ENCODE measurements around the gene RALGPS2. TPM values are rescaled to one million over a fixed set of nuclear protein-coding genes. Genes with fewer than 3 reads are reported as not detected.

RALGPS2 gene
- total and polyA plus RNA-seq, 2 of the 13 experiments (the other 11 are each of a cell fraction or from before 2014, with no cell fraction given): 15.6 to 36.0 TPM

DNA sequence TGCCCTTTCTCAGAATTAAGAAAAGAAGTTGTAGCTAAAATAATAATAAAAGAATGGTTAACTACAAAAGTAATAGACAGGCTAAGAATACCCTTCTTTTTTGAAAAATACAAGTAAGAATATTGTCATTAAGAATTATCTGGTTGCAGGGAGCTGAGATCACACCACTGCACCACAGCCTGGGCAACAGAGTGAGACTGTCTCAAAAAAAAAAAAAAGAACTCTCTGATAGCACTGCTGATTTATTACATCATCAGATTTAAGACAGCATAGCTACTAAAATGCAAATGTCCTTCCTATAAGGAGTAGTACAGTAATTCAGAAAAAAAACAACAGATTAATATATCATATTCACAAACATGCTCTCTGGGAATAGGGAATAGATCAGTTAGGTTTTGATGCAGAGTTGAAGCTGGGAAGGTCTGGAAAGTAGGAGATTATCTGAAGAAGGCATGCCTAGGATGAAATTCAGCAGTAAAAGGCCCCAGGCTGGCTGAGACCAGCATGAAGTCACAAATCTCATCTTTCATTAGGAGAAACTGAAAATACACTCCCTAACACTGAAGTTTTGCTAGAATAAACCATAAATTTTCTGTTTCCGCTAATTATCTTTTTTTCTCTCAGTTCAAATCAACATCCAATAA lies 176.6 kb downstream of the RALGPS2 start:
- Histone ChIP-seq H3K9ac (ENCODE audit: insufficient read depth, low read depth, low read length) (no peak overlapping the region), H4K20me1 (ENCODE audit: insufficient read depth, low read length) (no peaks in the 10 kb centered on the region), H3K27ac (ENCODE audit: extremely low read length, insufficient read depth, low read length) (no peak overlapping the region), H3K4me2 (ENCODE audit: low read depth, low read length) (no peak overlapping the region), H3K36me3 (replicated peaks in 1 of 2; ENCODE audit: control insufficient read depth in 1 of 2, insufficient read depth in 2 of 2, low read length in 2 of 2) (no peaks in the 10 kb centered on the region), H3K4me1 (ENCODE audit: insufficient read depth, low read length) (no peaks in the 10 kb centered on the region), H3K9me3 (ENCODE audit: low read length) (no peaks in the 10 kb centered on the region), H3K4me3 (replicated peaks in 1 of 3; ENCODE audit: insufficient read depth in 1 of 3, low read depth in 2 of 3, low read length in 3 of 3) (no peak overlapping the region), H3K79me2 (ENCODE audit: insufficient read depth, low read length) (no peaks in the 10 kb centered on the region), H3K27me3 (ENCODE audit: control insufficient read depth in 1 of 2, insufficient read depth in 2 of 2, low read length in 2 of 2) (no peaks in the 10 kb centered on the region), H2AFZ (ENCODE audit: low read length) (no peak overlapping the region)
- TF ChIP-seq AKAP8 (CRISPR knock-in tag; IDR thresholded peaks at IDR 0.05) (no peak), ZNF432 (CRISPR knock-in tag; IDR thresholded peaks at IDR 0.05; ENCODE audit: borderline replicate concordance) (no peak), NAIF1 (CRISPR knock-in tag; IDR thresholded peaks at IDR 0.05; ENCODE audit: borderline replicate concordance) (no peak), ATF7 (IDR thresholded peaks at IDR 0.05) (peak; percentile 7; the same call in 1 of the 2 replicates), ATF7 (CRISPR knock-in tag; IDR thresholded peaks at IDR 0.05) (no peak), ZEB1 (IDR thresholded peaks at IDR 0.05; ENCODE audit: insufficient replicate concordance, low read depth) (no peak), ZNF709 (CRISPR knock-in tag; IDR thresholded peaks at IDR 0.05) (no peak)
- TF ChIP-seq, protein P1, sequence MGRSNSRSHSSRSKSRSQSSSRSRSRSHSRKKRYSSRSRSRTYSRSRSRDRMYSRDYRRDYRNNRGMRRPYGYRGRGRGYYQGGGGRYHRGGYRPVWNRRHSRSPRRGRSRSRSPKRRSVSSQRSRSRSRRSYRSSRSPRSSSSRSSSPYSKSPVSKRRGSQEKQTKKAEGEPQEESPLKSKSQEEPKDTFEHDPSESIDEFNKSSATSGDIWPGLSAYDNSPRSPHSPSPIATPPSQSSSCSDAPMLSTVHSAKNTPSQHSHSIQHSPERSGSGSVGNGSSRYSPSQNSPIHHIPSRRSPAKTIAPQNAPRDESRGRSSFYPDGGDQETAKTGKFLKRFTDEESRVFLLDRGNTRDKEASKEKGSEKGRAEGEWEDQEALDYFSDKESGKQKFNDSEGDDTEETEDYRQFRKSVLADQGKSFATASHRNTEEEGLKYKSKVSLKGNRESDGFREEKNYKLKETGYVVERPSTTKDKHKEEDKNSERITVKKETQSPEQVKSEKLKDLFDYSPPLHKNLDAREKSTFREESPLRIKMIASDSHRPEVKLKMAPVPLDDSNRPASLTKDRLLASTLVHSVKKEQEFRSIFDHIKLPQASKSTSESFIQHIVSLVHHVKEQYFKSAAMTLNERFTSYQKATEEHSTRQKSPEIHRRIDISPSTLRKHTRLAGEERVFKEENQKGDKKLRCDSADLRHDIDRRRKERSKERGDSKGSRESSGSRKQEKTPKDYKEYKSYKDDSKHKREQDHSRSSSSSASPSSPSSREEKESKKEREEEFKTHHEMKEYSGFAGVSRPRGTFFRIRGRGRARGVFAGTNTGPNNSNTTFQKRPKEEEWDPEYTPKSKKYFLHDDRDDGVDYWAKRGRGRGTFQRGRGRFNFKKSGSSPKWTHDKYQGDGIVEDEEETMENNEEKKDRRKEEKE (IDR thresholded peaks at IDR 0.05): no peak
- intact Hi-C loops (cut with micrococcal nuclease; ENCODE audit: unreplicated experiment): no loop called here
- in situ Hi-C loops (cut with HindIII; ENCODE audit: extremely low pct_ligation_motif_present, low pct_unique_long_range_greater_than_20kb): no loop called here
- no TSS peak for BruUV-seq (replicated peaks)
- 43% methylated on average over 1 of the region's 1 CpG for WGBS (ENCODE audit: low lambda C conversion rate)
- DNase-seq (ENCODE audit: low spot score) (no peak), ATAC-seq (no peak), FAIRE-seq (no peak)
- POLR2A ChIA-PET: interaction anchor here (1.4 kb wide), 1 partner anchor 15 kb away, joined by 3 read pairs; no protein-coding TSS in a partner anchor
- CTCF ChIA-PET (ENCODE audit: low intra/inter-chr PET ratio, low total read pairs): no interaction called here

Data from HepG2 (cell line).